ENCODE data around the gene CAMK1D.
"Not testable (repeated sequence)": the region's sequence is repeated elsewhere in the genome, so short reads cannot be mapped to it uniquely, and the experiment has no call there.

Gene CAMK1D

GRCh38 chr10:12470719-12471118, 121.4 kb downstream of the CAMK1D start:
- DNase-seq (ENCODE audit: low spot score), result no peak

- DNase-seq (ENCODE audit: low spot score), result no peak
These were observed 121.8 kb downstream of the CAMK1D start for GRCh38 chr10:12471135-12471534.

- DNase-seq (ENCODE audit: low spot score), result no peak
These were observed 124.1 kb downstream of the CAMK1D start for GRCh38 chr10:12473491-12473890.

- no peak for DNase-seq (ENCODE audit: low spot score)
These were observed 125.5 kb downstream of the CAMK1D start for GRCh38 chr10:12474727-12475412.

GRCh38 chr10:12476656-12477055, 127.3 kb downstream of the CAMK1D start:
- no peak for DNase-seq (ENCODE audit: low spot score)

- DNase-seq (ENCODE audit: low spot score), result no peak
These were observed 130.1 kb downstream of the CAMK1D start for GRCh38 chr10:12479437-12479844.

- no peak for DNase-seq (ENCODE audit: low spot score)
These were observed 130.6 kb downstream of the CAMK1D start for GRCh38 chr10:12479924-12480323.

GRCh38 chr10:12480440-12480839, 131.1 kb downstream of the CAMK1D start:
- no peak for DNase-seq (ENCODE audit: low spot score)

- no peak for DNase-seq (ENCODE audit: low spot score)
These were observed 132.6 kb downstream of the CAMK1D start for GRCh38 chr10:12481924-12482323.

GRCh38 chr10:12482587-12482986, 133.2 kb downstream of the CAMK1D start:
- DNase-seq (ENCODE audit: low spot score), result no peak

- DNase-seq (ENCODE audit: low spot score), result no peak
These were observed 134.9 kb downstream of the CAMK1D start for GRCh38 chr10:12484002-12484918.

GRCh38 chr10:12484941-12485805, 135.8 kb downstream of the CAMK1D start:
- DNase-seq (ENCODE audit: low spot score), result no peak

GRCh38 chr10:12487366-12487765, 138.0 kb downstream of the CAMK1D start:
- DNase-seq (ENCODE audit: low spot score), result no peak

GRCh38 chr10:12488626-12489025, 139.3 kb downstream of the CAMK1D start:
- no peak for DNase-seq (ENCODE audit: low spot score)

GRCh38 chr10:12489357-12489756, 140.0 kb downstream of the CAMK1D start:
- DNase-seq (ENCODE audit: low spot score), result no peak

GRCh38 chr10:12489806-12490205, 140.5 kb downstream of the CAMK1D start:
- DNase-seq (ENCODE audit: low spot score), result no peak

GRCh38 chr10:12490963-12491362, 141.6 kb downstream of the CAMK1D start:
- no peak for DNase-seq (ENCODE audit: low spot score)

- DNase-seq (ENCODE audit: low spot score), result no peak
These were observed 142.1 kb downstream of the CAMK1D start for GRCh38 chr10:12491491-12491890.

- DNase-seq (ENCODE audit: low spot score), result no peak
These were observed 142.7 kb downstream of the CAMK1D start for GRCh38 chr10:12492016-12492415.

GRCh38 chr10:12497046-12497445, 147.7 kb downstream of the CAMK1D start:
- DNase-seq (ENCODE audit: low spot score), result not testable (repeated sequence)

- DNase-seq (ENCODE audit: low spot score), result peak; percentile 17
These were observed 150.0 kb downstream of the CAMK1D start for GRCh38 chr10:12499076-12499986.

All from left forelimb (tissue), 1 donor.